Measurements from ENCODE around the gene LMAN2. TPM values are rescaled to one million over a fixed set of nuclear protein-coding genes. Genes with fewer than 3 reads are reported as not detected.

The LMAN2 gene
- total RNA-seq, 1 experiment from 2014 or later = 106 TPM

DNA sequence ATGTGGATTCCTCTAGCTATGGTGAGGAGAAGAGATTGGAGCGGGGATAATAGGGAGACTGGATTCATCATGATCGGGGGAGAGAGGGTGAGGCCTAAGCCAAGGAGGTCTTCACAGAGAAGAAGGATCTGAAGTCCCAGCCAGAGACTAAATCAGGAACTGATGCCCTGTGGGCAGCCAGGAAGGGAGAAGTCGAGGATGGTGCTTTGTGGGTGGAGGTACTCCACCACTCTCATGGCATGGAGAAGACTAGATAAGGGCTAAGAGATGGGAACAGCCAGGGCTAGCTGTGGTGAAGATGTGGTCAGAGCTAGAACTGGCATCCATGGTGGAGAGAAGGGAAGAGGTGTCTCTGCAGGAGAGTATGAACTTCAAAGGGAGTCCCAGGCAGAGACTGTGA lies 3.2 kb upstream of the LMAN2 start:
- H3K4me1 Mint-ChIP-seq = peaks cover 14 to 19% of the 10 kb centered on the region in 2 experiments
- Histone ChIP-seq H2BK120ac (ENCODE audit: low read depth, low read length, poor library complexity, severe bottlenecking) (no peak overlapping the region), H2BK15ac (ENCODE audit: low read depth, low read length) (no peak overlapping the region), H3K79me2 (ENCODE audit: insufficient read depth, low read length) (peaks cover 13% of the 10 kb centered on the region), H2BK12ac (ENCODE audit: insufficient read length, low read depth, low read length) (no peak overlapping the region), H3K18ac (ENCODE audit: insufficient read length, low read depth, low read length) (no peak overlapping the region), H2AFZ (ENCODE audit: low read length) (no peak overlapping the region), H3K9ac (ENCODE audit: extremely low read depth, insufficient read length, low read length) (no peak overlapping the region), H3K4me1 (ENCODE audit: insufficient read depth, low read length) (peaks cover 3% of the 10 kb centered on the region; the same call in 1 of the 2 replicates), H3T11ph (ENCODE audit: low read length) (no peak overlapping the region), H3K9me3 (ENCODE audit: control insufficient read depth, low read depth, low read length) (no peaks in the 10 kb centered on the region), H3K23ac (ENCODE audit: insufficient read length, low read depth, low read length) (no peak overlapping the region), H2BK20ac (ENCODE audit: low read depth, low read length, poor library complexity, severe bottlenecking) (no peak overlapping the region), H3K56ac (ENCODE audit: insufficient read length, low read depth, low read length) (no peak overlapping the region), H4K8ac (replicated peaks; ENCODE audit: insufficient read length, low read depth, low read length) (no peak overlapping the region), H3K27me3 (ENCODE audit: insufficient read depth, low read length) (no peaks in the 10 kb centered on the region), H3K4me2 (ENCODE audit: insufficient read depth, insufficient read length, low read length) (no peak overlapping the region), H3K79me1 (ENCODE audit: insufficient read depth, low read depth, low read length, poor library complexity, severe bottlenecking) (peaks cover 4% of the 10 kb centered on the region), H4K5ac (ENCODE audit: insufficient read length, low read depth, low read length) (no peak overlapping the region), H4K20me1 (ENCODE audit: control insufficient read depth, insufficient read depth, insufficient read length) (no peaks in the 10 kb centered on the region), H3K23me2 (ENCODE audit: insufficient read length, low read depth, low read length, poor library complexity, severe bottlenecking) (peaks cover 7% of the 10 kb centered on the region), H3K14ac (ENCODE audit: insufficient read depth, low read length) (no peak overlapping the region), H2BK5ac (ENCODE audit: insufficient read length, low read length) (no peak overlapping the region), H3K27ac (ENCODE audit: insufficient read length, low read depth, low read length) (no peak overlapping the region), H2AK5ac (ENCODE audit: insufficient read length, low read length) (no peak overlapping the region), H4K91ac (ENCODE audit: insufficient read length, low read depth, low read length) (no peak overlapping the region), H3K4ac (ENCODE audit: low read depth, low read length) (no peak overlapping the region)
- TF ChIP-seq, protein P1, sequence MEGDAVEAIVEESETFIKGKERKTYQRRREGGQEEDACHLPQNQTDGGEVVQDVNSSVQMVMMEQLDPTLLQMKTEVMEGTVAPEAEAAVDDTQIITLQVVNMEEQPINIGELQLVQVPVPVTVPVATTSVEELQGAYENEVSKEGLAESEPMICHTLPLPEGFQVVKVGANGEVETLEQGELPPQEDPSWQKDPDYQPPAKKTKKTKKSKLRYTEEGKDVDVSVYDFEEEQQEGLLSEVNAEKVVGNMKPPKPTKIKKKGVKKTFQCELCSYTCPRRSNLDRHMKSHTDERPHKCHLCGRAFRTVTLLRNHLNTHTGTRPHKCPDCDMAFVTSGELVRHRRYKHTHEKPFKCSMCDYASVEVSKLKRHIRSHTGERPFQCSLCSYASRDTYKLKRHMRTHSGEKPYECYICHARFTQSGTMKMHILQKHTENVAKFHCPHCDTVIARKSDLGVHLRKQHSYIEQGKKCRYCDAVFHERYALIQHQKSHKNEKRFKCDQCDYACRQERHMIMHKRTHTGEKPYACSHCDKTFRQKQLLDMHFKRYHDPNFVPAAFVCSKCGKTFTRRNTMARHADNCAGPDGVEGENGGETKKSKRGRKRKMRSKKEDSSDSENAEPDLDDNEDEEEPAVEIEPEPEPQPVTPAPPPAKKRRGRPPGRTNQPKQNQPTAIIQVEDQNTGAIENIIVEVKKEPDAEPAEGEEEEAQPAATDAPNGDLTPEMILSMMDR (conservative IDR thresholded peaks at IDR 0.05) = no peak
- H3K27me3 Mint-ChIP-seq (ENCODE audit: low read depth) = peaks cover 47% of the 10 kb centered on the region
- no peak overlapping the region for H3K27ac Mint-ChIP-seq
- H3K36me3 Mint-ChIP-seq (ENCODE audit: insufficient read depth in 1 of 3, low read depth in 3 of 3) = peaks cover 2 to 5% (median 3%) of the 10 kb centered on the region in 3 experiments; a peak in 5 of 7 replicates
- DNase-seq = no peak
- H3K9me3 Mint-ChIP-seq = peaks cover 3 to 4% of the 10 kb centered on the region in 2 experiments; a peak in 4 of 5 replicates
- WGBS (ENCODE audit: extremely low coverage, insufficient read length, low lambda C conversion rate) = no CpG with 5 or more reads among the region's 3 CpGs
- no peak overlapping the region; a peak in 1 of 5 replicates for H3K4me3 Mint-ChIP-seq
